ENCODE results near the gene GRIK4.
A peak's percentile ranks its signal among the peaks of the same experiment; 100 is the strongest.

GRIK4 gene

GRCh38 chr11:120649316-120649715, 137.8 kb downstream of the GRIK4 start:
- no peak for DNase-seq

DNA sequence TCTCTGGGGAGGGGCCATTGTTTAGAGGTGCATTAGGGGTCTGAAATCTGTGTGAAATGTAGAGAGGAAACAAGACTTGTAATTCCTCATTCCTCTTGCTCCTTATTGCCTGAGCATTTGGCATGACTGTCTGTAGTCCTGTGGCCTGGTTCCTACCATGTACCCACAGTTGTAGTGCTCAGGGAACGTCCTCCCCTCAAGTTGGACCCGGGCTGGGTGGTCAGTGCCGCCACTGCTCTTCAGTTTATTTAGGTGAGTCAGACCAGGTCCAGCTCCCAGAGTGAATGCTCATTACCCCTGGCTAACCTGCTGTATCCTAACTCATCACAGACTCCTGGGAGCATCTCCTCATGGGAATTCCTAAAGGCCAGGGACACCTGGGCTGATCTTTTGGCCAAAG, 139.8 kb downstream of the GRIK4 start:
- DNase-seq, result no peak

- DNase-seq, result no peak
Observed at GRCh38 chr11:120651836-120652235, 140.3 kb downstream of the GRIK4 start.

DNA sequence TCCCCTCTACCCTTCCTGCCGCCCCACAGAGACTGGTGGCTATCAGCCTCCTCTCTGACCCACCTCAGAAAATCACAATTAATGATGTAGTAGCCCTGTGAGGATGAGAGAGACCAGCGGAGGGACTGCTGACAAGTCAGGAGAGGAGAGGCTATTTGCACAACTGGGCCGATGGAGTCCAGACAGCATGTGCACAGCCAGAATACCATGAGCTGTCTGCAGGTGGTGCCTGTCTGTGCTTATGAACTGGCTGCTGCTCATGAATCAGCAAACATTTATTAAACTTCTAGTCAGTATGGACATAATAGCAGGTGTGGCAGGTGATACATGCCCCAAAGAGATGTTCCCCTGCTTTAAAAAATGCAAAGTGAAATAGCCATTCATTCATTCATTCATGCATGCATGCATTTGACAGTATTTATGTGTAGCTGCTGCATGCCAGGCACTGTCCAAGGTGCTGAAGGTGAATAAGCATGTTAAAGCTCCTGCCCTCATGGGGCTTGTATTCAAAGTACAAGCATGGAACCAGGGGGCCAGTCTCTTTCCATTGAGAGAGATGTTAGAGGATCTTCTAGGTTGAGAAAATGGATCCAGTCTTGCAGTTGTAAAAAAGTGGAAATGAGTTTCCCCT, 141.3 kb downstream of the GRIK4 start:
- DNase-seq, result no peak

DNA sequence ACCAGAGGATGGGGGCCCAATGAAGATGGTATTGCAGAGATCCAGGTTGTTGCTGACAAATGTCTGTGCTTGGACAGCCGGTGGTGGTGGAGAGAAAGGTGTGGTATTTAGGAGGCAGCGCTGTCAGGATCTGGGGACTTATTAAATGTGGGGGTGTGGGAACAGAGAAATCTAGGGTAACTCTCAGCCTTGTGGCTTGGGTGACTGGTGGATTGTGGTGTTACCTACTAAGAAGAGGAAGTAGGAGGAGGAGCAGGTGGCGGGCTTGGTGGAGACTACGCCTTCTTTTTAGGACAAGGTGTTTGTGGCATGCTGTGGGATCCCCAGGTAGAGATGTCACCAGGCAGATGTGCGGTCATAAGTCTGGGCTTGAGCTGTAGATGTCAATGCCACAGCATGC, 144.0 kb downstream of the GRIK4 start:
- no peak for DNase-seq

DNA sequence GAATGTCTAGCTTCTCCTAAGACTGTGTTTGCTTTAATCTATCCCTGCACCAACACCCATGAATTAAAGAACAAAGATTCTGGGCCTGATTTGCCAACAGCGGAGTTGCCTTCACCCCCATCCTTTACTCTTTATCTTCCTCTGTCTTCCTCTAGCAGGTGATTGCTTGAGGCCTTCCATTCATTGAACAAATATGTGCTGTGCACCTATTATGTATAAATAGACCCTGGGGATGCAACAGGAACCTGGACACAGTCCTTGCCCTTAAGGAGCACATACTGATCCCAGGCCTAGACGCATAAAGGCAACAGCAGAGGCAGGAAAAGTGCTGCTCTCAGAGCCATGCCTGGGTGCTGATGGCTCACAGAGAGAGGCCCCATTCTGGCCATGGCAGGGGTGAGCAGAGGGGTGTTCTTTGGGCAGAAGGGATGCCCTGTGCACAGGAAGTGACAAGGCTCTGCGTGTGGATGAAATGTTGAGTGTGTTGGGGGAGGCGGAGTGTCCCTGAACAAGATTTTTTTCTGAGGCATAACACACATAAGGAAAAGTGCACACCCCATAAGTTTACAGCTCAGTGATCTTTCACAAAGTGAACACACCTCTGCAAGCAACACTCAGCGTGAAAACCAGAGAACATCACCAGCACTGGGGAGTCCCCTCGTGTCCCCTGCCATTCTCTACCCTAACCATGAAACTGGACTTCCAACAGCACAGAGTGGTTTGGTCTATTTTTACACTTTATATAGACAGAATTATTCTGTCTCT, 145.9 kb downstream of the GRIK4 start:
- DNase-seq, result no peak

- no peak for DNase-seq
Observed at GRCh38 chr11:120658071-120658423, 146.5 kb downstream of the GRIK4 start.

GRCh38 chr11:120659076-120659475, 147.5 kb downstream of the GRIK4 start:
- DNase-seq, result no peak

DNA sequence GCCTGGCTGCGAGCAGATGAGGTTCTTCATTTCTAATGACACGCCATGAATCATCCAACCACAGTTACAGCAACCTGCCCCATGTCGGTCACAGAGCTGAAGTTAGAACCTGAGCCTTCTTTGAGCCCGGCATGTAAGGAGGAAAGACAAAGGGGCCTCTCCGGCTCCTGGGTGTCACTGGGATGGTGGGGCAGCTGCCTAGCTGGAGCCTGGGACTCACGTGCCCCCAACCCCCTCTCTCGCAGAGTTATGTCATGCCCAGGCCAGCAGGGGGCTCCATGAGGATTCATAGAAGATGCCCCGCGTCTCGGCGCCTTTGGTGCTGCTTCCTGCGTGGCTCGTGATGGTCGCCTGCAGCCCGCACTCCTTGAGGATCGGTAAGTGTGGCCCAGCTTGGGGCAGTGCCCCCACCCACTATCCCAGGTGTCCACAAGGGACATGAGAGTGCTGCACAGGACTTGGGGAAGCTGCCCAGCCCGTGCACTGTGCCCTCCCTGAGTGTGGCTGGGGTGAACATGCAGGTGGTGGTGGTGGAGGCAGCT, 148.5 kb downstream of the GRIK4 start:
- peak; percentile 67 for DNase-seq

DNA sequence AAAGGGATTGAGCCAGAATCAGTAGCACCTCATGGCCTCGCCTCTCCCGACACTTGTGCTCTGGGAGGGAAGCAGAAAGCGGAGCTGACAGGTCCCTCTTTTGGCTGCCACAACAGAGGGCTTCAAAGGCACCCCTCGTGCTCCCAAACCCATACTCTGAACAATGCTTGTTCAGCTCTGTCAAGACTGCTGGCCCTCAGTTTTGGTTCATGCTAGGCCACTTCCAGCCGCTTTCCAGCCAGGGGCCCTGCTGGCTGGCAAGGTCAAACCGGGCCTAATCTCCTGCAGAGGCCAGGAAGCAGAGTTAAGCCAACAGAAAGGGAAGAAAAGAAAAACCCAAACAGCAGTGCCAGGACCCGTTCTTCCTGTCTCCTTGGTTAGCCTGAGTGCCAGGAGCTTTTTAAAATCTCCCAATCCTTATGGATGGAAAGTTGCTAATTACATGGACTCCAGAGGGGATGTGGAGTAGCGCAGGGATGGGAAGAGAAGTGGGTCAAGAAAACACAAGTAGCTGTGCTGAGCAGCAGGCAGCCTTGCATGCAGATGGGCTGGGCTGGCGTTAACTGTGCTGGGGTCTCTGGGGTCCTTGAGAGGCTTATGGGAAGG, 150.6 kb downstream of the GRIK4 start:
- no peak for DNase-seq

GRCh38 chr11:120663142-120663541, 151.6 kb downstream of the GRIK4 start:
- DNase-seq, result no peak

DNA sequence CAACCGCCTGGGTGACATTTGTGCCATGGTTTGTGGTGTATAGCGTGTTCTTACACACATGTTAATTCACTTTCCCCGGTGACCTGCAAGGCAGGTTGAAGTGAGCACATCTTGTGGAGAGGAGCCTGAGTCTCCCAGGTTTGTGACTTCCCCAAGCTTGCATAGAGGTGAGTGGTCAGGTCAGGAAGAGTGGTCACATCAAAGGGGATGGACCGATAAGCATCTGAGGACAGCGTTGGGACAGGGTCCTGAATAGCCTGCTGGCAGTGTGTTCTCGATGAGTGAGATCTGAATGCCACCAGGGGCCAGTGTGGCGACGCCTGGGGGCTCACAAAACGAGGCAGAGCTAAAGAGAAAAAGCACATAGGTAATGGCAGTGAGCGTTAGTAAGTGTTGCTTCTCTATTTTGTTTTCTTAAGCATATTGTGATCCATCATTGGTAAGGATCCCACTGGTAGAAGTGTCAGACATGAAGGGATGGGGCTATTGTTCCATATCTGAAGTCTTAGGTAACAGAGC, 154.6 kb downstream of the GRIK4 start:
- no peak for DNase-seq

DNA sequence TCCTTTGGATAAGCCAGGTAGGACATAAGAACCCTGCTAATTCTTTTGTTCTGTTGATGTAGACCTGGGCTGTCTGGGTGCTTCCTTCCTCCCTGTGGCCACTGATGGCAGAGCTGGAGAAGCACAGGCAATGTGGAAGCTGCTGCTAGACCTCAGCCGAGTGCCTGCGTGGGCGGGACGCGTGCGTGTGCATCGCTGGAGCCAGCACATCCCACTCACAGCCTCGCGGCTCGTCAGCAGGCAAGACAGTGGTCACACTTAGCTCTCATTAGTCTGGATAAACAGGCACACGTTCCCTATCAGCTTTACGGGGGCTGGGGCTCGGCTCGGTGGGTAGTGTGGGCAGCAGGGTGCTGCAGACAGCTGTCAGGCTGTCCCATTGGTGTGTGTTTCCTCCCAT, 155.7 kb downstream of the GRIK4 start:
- no peak for DNase-seq

DNA sequence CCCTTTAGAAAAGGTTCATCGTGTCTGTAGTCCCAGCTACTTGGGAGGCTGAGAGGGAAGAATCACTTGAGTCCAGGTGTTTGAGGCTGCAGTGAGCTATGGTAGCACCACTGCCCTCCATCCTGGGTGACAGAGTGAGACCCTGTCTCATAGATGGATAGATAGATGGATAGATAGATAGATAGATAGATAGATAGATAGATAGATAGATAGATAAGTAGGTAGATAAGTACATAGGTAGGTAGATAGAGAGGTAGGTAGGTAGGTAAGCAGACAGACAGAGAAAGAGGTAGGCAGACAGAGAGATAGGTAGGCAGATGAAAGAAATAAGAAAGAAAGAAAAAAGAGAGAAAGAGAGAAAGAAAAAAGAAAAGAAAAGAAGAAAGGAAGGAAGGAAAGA, 156.4 kb downstream of the GRIK4 start:
- DNase-seq, result no peak

- DNase-seq, result no peak
Observed at GRCh38 chr11:120668537-120668936, 157.0 kb downstream of the GRIK4 start.

DNA sequence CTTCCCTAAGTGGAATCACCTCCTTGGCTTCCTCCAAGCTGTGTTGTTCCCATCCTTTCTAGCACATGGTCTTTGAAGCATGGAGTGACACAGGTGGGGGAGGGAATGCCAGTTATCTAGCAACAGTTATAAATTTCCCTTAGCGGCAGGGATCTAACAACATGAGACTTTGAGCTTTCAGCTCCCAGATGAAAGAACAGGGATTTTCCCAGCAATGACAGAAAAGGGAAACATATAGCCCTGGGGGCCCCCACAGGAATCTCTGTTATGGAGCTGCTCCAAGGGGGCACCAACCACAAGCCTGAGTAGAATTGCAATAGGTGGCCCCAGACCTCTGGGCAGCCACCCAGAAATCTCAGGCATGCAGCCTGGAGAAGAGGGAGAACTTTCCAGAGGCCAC, 163.0 kb downstream of the GRIK4 start:
- DNase-seq, result no peak

GRCh38 chr11:120675171-120675570, 163.6 kb downstream of the GRIK4 start:
- no peak for DNase-seq

DNA sequence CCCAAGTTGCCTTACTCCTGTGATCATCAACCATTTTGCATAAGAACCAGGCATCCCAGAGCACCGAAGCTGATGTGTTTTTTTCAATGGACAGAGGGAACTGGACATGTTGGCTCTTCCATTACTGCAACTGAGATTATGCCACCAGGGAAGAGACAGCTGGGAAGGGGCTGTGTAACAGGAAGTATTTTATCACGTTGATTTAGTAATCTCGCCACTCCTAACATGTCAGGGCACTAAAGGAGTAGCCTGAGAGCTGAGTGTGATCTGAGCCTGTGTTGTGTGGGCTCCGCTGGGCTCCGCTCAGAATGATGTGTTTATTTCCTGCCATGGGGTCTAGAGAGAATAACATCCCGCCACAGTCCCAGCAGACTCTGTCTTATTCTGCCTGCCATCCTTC, 165.4 kb downstream of the GRIK4 start:
- DNase-seq, result no peak

GRCh38 chr11:120680322-120680721, 168.8 kb downstream of the GRIK4 start:
- DNase-seq, result no peak

- DNase-seq, result no peak
Observed at GRCh38 chr11:120681434-120682331, 170.1 kb downstream of the GRIK4 start.

DNA sequence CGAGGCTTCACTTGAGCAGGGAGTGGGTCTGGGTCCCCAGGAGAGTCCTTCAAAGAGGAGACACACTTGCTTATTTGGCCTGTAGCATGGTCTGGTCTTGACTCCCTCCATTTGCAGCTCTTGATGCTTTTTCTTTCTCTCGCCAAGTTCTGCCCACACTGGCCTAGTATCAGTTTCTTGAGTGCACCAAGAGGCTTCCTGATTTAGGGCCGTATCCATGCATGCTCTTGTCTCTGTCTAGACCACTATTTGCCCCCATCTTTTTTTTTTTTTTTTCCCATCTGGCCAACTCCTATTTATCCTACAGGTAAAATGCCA, 170.7 kb downstream of the GRIK4 start:
- no peak for DNase-seq

- no peak for DNase-seq
Observed at GRCh38 chr11:120682866-120683265, 171.3 kb downstream of the GRIK4 start.

- no peak for DNase-seq
Observed at GRCh38 chr11:120686516-120686915, 175.0 kb downstream of the GRIK4 start.
